A673 (cell line): ENCODE measurements around the gene FOXJ3.

ENCODE experiments used
- CTCF ChIP-seq: fragments of 300-800, 200-600 bp; sonication (generic); conservative IDR thresholded peaks from 2 replicates; pipeline ENCODE4 v1.5.1; 2017; ENCODE audit warnings: low read depth, mild to moderate bottlenecking, antibody characterized with exemption, low read length, moderate library complexity, mixed read lengths
- EZH2 ChIP-seq: fragments of 200-600 bp; sonication (generic); IDR thresholded peaks from 2 replicates; pipeline ENCODE4 v1.6.1; 2017; ENCODE audit warnings: borderline replicate concordance, low read depth, mild to moderate bottlenecking, mixed read lengths, antibody characterized with exemption, low read length; ENCODE audit not compliant: poor library complexity, severe bottlenecking

- TF ChIP-seq CTCF, result peak; percentile 29
- no peak for TF ChIP-seq EZH2
These were observed 177.4 kb downstream of the FOXJ3 start for GRCh38 chr1:42157667-42158066.
